ENCODE data around the gene ITGA6. TPM values are rescaled to one million over a fixed set of nuclear protein-coding genes. Genes with fewer than 3 reads are reported as not detected.

Gene ITGA6
- total RNA-seq, 1 donor from 2014 or later: 26.1 TPM

DNA sequence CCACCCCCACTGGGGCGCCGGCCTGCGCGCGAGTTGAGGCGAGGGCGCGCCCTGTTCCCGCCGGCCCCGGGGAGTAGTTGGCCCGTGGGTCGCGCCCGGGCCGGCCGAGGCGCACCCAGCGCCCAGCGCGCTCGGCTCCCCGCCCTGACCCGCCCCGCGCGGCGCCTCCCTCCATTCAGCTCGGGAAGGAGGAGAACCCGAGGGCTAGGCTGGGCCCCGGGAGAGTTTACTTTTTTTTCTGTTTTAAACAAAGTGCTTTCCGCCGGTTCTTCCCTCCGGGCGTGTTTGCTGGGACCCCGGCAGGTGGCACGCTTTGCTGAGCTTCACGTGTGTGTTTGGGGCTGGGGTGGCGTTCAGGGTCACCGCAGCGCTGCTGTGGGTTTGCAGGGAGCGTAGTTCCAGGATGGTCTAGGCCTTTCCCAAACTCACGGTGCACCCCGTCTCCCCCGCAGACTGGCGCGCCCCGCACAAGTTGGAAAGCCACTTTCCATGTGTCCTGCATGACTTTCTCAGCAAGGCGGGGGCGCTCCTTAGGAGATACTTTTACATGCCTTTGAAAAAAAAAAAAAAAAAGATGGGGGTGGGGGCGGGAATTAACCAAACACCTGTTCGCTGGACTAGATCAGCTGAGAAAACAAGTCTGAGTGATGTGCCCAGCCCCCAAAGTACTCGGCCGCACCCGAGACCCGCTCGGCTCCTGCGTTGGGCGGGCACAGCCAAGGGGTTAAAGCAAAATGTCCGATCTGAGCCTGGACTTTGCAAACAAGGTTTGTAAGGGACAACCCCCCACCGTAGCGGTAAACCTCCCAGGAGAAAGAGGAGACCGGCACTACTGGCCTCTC, 825 bp downstream of the ITGA6 start:
- H3K27ac Mint-ChIP-seq: peak overlapping the region; percentile 75

DNA sequence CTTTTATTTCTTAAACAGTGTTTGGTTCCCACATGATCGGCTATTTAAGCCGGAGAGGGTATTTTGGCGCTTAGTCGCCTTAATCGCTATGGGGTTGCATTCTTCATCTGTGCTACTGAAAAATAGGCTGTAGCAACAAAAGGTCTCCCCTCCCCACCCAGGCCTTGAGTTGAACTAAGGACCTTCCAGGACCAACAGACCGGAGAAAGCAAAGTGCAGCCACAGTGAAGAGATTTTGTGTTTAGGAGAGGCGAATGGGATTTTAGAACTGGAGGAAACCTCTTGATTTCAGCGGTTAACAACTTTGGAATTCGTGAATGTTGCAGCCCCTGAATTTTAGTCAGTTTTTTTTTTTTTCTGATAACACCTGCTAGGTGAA, 1.4 kb downstream of the ITGA6 start:
- Mint-ChIP-seq H3K4me3 (peak overlapping the region; percentile 85), H3K4me1 (ENCODE audit: unreplicated experiment) (peaks cover 14% of the 10 kb centered on the region), H3K36me3 (no peaks in the 10 kb centered on the region), H3K27ac (peak overlapping the region; percentile 75), H3K9me3 (no peaks in the 10 kb centered on the region), H3K27me3 (peaks cover 51% of the 10 kb centered on the region)
- DNase-seq (ENCODE audit: extremely low spot score, unreplicated experiment): no peak
- TF ChIP-seq CTCF (conservative IDR thresholded peaks at IDR 0.05): no peak

More for the DNA sequence above, 825 bp downstream of the ITGA6 start:
- H3K27me3 Mint-ChIP-seq: peaks cover 55% of the 10 kb centered on the region
- H3K36me3 Mint-ChIP-seq: no peaks in the 10 kb centered on the region
- TF ChIP-seq CTCF (conservative IDR thresholded peaks at IDR 0.05): no peak
- peak overlapping the region; percentile 85 for H3K4me3 Mint-ChIP-seq
- H3K4me1 Mint-ChIP-seq (ENCODE audit: unreplicated experiment): peaks cover 14% of the 10 kb centered on the region
- DNase-seq (ENCODE audit: extremely low spot score, unreplicated experiment): peak; percentile 70
- no peaks in the 10 kb centered on the region for H3K9me3 Mint-ChIP-seq

GRCh38 chr2:172429301-172429968, 2.0 kb downstream of the ITGA6 start:
- Mint-ChIP-seq H3K36me3 (no peaks in the 10 kb centered on the region), H3K4me3 (peak overlapping the region; percentile 85), H3K27ac (peak overlapping the region; percentile 75), H3K27me3 (peaks cover 45% of the 10 kb centered on the region), H3K9me3 (no peaks in the 10 kb centered on the region), H3K4me1 (ENCODE audit: unreplicated experiment) (peaks cover 14% of the 10 kb centered on the region)
- DNase-seq (ENCODE audit: extremely low spot score, unreplicated experiment): no peak
- peak; percentile 36 for TF ChIP-seq CTCF (conservative IDR thresholded peaks at IDR 0.05)

DNA sequence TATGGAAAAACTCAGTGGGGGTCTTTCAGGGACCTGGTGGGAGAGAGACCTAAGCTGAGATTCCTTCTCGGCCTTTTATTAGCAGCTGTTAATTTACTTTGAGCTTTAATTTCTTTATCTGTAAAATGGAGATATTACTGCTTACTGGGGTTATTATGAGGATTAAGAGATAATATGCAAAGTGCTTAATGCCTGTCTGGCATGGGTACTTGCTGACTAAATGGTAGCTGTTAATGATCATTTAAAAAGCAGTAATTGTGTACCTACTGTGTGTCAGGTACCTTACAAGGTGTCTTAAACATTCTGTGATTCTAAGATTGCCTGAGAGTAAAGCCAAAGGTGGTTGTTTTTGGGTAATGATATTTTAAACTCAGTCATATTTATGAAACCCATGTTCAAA, 2.6 kb downstream of the ITGA6 start:
- Mint-ChIP-seq H3K4me1 (ENCODE audit: unreplicated experiment) (peaks cover 14% of the 10 kb centered on the region), H3K9me3 (no peaks in the 10 kb centered on the region), H3K4me3 (peak overlapping the region; percentile 85), H3K27ac (no peak overlapping the region), H3K36me3 (no peaks in the 10 kb centered on the region), H3K27me3 (peaks cover 42% of the 10 kb centered on the region)
- DNase-seq (ENCODE audit: extremely low spot score, unreplicated experiment): no peak
- TF ChIP-seq CTCF (conservative IDR thresholded peaks at IDR 0.05): no peak

- peaks cover 14% of the 10 kb centered on the region for H3K4me1 Mint-ChIP-seq (ENCODE audit: unreplicated experiment)
- no peak overlapping the region for H3K27ac Mint-ChIP-seq
- peak overlapping the region; percentile 51 for H3K4me3 Mint-ChIP-seq
- no peak for TF ChIP-seq CTCF (conservative IDR thresholded peaks at IDR 0.05)
- no peaks in the 10 kb centered on the region for H3K9me3 Mint-ChIP-seq
- DNase-seq (ENCODE audit: extremely low spot score, unreplicated experiment): no peak
- peaks cover 36% of the 10 kb centered on the region for H3K27me3 Mint-ChIP-seq
- no peaks in the 10 kb centered on the region for H3K36me3 Mint-ChIP-seq
Observed at GRCh38 chr2:172430678-172431077, 3.3 kb downstream of the ITGA6 start.
